Gastrocnemius medialis (tissue), 4 donors: ENCODE data around the gene PRKCA.

Experiments
- CTCF ChIP-seq, 5 experiments: fragments of 450-650 bp in 3 of 5; fragments of 200-600 bp in 2 of 5; sonication (generic) in 2 of 5; IDR thresholded peaks in 4 of 5; conservative IDR thresholded peaks in 1 of 5; 1 replicate in 4 of 5; 2 replicates in 1 of 5; pipeline ENCODE4 v1.5.1; 2016 to 2019; ENCODE audit warnings: antibody characterized with exemption in 5 of 5, mild to moderate bottlenecking in 3 of 5, moderate library complexity in 3 of 5
- POLR2A ChIP-seq, 2 donors: fragments of 450-650 bp; IDR thresholded peaks; one replicate each; pipeline ENCODE4 v1.6.1; 2017; ENCODE audit warnings: antibody characterized with exemption in 2 of 2, mild to moderate bottlenecking in 2 of 2, moderate library complexity in 2 of 2

GRCh38 chr17:66793814-66794213 lies 491.4 kb downstream of the PRKCA start:
- TF ChIP-seq CTCF (IDR thresholded peaks at IDR 0.05 in 4 of 5, conservative IDR thresholded peaks at IDR 0.05 in 1 of 5) = no peak
- no peak for TF ChIP-seq POLR2A (IDR thresholded peaks at IDR 0.05)
